ENCODE data around the gene MYO5B. TPM values are rescaled to one million over a fixed set of nuclear protein-coding genes. Genes with fewer than 3 reads are reported as not detected.

The MYO5B gene
- total RNA-seq, 2 donors from 2014 or later, result 128 to 139 TPM

DNA sequence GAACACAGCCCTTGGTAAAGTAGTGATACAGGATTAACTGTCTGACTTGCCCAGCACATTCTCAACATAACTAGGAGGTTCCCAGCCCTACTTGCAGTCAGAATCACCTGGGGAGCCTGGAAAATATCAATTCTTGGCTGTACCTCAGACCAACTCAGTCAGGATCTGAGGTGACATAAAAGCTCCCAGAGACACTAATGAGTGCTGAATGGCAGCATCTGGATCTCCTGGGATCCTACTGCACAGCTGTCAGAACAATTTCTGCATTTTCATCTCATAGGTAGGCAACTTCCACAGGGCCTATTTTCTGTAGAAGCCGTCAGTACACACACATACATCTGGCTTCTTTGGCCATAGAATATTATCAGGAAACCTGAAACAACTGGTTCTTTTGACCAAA lies 138.8 kb downstream of the MYO5B start:
- ATAC-seq (no peak), DNase-seq (no peak)
- intact Hi-C loops (cut with DNase I, micrococcal nuclease), result no loop called here

DNA sequence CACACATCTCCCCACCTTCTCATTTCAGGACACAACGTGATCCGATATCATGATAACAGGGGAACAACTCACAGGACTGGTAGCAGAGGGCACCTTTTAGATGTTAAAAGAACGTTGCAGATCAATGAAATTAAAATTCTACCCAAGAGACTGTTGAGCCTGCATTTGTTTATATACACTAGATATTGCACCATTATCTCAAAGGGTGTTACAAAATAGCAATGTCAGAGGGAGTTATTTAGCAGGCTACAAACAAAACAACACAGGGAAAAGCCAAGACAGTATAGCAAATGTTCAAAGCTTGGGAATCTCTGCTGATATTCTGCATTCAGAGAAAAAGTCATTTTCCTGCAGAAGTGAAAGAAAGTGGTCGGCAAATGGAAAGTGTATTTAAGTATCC lies 139.5 kb downstream of the MYO5B start:
- ATAC-seq, result no peak
- no peak for DNase-seq
- intact Hi-C loops (cut with DNase I, micrococcal nuclease), result no loop called here

DNA sequence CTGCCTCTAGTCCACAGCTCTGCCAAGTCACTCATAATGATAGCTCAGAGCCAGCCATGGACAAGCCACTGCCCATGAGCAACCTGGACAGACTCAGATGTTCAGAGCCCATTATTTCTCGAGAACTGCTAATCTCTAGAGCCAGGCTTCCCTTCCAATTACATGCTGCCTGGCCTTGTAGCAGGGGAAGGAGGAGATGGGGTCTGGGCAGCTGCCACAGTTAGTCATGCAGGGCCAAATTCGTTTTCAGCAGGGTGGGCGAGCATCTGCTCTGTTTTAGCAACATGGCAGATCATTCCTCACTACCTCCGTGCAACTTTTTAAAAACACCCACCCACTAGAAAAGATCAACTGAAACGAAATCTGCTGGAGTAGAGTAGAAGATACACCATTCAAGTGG lies 141.8 kb downstream of the MYO5B start:
- intact Hi-C loops (cut with DNase I, micrococcal nuclease), result no loop called here
- DNase-seq (no peak), ATAC-seq (no peak)

DNA sequence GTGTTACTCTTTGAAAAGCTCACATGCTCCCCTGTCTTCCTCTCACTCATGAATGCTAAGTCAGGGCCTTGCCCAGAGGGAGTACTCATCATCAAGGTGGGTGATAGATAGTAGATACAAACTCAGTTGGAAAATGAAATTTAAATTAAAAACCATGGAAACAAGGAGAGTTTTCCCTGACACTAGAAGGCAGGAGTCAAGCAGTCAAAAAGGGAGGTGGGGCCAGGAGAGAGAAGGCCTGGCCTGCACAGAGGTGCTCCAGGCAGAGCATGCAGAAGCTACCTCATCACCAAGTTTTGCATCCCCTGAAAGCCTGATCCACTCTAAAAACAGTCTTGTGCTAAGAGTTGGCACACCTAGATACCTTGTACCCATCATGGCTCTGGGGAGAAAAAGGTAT lies 143.7 kb downstream of the MYO5B start:
- intact Hi-C loops (cut with DNase I, micrococcal nuclease), result no loop called here
- ATAC-seq, result peak; percentile 74
- DNase-seq, result no peak

DNA sequence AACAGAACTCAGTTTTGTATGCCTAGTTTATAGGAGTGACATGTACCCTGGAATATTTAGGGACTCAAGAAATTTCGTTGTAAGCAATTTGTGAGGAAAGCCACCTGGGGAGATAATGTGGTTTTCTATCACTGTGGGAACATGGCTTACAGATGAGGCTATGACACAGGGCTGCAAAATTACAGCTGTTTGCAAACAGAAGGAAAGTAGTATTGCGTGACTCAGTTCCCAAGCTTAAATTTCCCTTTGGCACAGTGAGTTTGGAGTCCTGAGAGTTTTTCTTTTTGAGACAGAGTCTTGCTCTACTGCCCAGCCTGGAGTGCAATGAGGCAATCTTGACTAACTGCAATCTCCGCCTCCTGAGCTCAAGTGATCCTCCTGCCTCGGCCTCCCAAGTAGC lies 149.8 kb downstream of the MYO5B start:
- ATAC-seq, result no peak
- intact Hi-C loops (cut with DNase I, micrococcal nuclease), result no loop called here
- DNase-seq, result no peak

DNA sequence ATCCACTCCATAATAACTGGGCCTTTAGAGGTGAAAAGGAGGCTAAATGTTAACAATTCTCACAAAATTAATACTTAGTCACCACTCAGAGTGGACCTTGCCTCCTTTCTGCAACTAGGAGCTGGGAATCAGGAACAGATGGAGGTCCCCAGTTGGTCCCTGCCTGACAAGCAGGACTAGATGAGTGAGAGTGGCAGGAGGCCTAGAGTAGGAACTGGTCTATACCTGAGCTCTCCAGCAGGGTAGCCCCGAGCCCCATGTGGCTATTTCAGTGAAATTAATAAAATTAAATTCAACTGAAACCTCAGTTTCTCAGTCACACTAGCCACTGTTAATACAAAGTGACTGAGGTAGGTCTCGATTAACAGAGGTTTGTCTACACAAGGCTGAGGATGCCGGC lies 150.5 kb downstream of the MYO5B start:
- peak; percentile 46 for ATAC-seq
- DNase-seq, result no peak
- intact Hi-C loops (cut with DNase I, micrococcal nuclease), result no loop called here

DNA sequence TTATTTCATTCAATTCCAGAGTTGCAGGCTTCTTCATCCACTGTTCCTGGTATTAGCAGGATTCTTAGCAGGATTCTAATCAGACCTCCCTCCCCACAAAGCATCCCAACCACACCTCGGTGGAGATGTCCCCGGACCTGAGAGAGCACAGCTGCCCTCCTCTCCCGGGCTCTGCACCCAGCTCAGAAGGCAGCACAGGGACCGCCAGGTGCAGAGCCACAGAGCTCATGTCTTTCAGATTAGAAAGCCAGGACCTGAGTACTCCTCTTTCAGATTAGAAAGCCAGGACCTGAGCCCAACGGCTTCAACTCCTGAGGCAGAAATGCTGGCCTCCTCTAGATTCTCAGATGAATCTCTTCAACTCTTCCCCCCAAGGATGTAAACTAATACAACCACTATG lies 152.3 kb downstream of the MYO5B start:
- intact Hi-C loops (cut with DNase I, micrococcal nuclease), result no loop called here
- no peak for ATAC-seq
- no peak for DNase-seq

DNA sequence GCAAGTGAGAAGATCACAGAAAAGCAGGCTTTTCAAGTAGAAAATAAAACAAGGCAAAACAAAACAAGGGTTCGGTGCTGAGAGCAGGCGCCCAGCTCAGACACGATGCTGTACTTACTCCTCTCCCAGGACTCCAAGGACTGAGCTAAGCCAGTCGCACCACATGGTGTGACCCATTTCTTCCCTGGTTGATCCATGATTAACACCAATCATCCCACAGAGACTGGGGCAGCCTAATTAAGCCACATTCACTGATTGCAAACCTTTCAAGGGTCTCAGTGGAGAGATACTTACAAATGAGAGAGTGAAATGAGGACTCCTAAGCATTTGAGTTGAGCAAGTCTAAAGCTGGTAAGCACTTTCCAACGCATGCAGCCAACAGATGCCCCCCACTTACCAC lies 155.2 kb downstream of the MYO5B start:
- DNase-seq (no peak), ATAC-seq (no peak)
- intact Hi-C loops (cut with DNase I, micrococcal nuclease), result no loop called here

DNA sequence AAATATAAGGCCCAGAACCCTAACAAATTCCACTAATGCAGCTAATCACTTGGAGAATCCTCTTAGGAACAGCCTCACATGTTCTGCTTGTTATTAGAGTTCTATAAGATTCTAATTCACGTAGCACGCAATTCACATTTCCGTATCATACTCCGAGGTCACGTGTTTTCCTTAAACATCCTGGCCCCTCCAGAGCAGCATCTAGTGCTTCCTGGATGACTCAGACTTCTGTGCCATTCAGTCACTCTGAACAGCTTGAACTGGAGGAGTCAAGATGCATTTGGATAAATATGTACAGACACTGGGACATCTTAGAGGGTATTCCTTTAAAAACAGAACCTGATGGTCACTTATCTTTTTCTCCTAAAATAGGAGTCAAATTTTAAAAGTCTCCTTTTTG lies 156.5 kb downstream of the MYO5B start:
- ATAC-seq (peak; percentile 35), DNase-seq (no peak)
- intact Hi-C loops (cut with DNase I, micrococcal nuclease), result no loop called here

DNA sequence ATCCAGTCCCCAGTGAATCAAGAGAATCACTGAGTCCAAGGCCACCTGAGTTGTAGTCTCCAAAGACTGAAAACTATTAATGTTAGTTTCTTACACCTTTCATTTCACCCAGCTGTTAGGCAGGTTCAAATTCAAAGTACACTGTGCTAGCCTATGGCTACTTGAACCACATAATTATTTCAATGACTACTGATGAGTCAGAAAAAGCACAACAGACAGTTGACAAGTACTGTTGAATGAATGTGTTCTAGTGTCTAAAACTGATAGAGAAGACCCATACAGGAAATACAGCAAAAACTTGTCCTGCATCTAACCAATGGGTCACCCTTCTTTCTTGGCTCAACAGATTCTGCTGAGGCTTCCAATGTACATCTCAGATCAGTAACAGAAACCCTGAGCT lies 160.9 kb downstream of the MYO5B start:
- DNase-seq, result no peak
- intact Hi-C loops (cut with DNase I, micrococcal nuclease), result no loop called here
- ATAC-seq, result no peak

DNA sequence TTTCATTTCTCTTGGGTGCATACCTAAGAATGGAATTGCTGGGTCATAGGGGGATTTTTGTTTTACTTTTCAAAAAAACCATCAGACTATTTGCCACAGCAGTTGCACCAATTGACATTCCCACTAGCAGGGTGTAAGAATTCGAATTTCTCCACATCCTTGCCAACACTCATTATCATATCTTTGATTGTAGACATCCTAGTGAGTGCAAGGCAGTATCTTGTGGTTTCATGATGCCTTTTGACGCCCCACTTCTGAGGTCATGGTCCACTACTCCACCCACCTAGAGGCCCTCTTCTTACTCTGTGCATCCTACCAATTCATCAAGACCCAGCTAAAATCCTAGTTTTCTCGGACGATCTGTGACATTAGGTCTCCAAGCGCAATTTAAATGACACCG lies 161.9 kb downstream of the MYO5B start:
- DNase-seq (no peak), ATAC-seq (no peak)
- intact Hi-C loops (cut with DNase I, micrococcal nuclease), result no loop called here

DNA sequence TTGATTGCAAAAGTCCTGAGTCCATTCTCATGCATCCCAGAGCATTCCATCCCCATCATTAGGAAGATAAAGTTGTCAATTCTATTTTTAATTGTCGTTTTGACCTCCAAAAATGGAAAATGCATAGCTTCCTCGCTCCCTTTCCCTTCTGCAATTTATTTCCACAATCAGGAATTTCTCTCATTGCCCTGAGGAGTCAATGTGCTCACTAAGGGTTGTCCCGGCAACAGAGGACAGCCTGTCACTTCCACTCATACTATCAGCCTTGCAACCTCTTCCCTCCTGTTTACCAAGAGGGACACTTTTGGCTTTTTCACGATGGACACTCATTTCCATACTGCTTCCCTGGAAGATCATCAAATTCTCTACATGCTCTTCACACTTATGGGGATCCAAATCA lies 164.8 kb downstream of the MYO5B start:
- intact Hi-C loops (cut with DNase I, micrococcal nuclease), result no loop called here
- DNase-seq, result no peak
- no peak for ATAC-seq

DNA sequence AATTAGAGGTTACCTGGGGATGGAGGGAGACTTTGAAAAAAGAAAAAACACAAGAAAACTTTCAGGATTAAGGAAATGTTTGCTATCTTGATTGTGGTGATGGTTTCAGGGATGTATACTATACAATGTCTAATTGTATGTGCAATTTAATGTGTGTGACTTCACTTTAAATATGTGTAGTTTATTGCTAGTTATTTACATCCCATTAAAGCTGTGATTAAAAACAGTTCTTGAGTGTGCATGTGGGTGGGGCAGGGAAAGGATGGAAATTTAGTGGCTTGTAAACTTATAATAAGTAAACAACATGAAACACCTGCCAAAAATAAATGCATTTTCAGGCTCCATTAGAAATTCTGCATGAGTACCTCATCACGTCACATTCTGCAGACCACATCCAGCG lies 167.0 kb downstream of the MYO5B start:
- ATAC-seq, result no peak
- DNase-seq, result no peak
- intact Hi-C loops (cut with DNase I, micrococcal nuclease), result no loop called here

DNA sequence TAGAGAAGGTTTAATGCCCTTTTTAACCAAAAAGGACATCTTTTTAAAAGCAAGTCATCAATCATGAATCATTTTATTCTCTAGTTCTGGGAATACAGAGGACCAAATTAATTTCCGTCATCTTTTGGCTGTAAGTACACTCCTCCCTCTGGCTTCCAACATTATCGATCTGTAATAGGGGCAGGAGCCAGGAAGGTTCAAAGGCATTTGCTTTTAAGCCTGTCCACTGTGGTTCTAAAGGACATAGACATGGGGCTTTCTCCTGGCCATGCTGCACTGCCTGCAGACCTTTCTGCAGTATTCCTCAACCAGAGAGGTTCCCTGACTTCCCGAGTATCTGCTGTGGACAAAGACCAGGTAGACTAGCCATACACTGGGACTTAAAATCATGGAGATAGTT lies 170.5 kb downstream of the MYO5B start:
- ATAC-seq, result no peak
- intact Hi-C loops (cut with DNase I, micrococcal nuclease), result no loop called here

DNA sequence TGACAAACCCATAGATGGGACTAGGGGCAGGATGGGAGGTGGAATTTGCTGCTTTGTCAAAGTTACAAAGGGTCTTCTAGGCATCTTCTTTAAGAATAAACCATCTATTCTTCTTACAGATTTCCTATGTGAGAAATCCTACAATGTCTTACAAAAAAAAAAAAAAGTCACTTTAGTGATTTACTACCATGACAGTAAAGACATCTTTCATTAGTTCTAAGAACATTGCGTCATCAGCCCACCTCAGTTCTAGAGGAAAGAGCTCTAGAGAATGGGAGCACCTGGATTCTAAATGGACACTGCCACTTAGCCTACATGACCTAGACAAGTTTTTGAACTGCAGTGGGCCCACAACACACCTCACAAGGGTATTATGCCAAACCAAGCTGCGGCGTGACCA lies 172.0 kb downstream of the MYO5B start:
- intact Hi-C loops (cut with DNase I, micrococcal nuclease), result no loop called here
- ATAC-seq, result no peak
- DNase-seq, result no peak

More for the DNA sequence above, 170.5 kb downstream of the MYO5B start:
- no peak for DNase-seq

DNA sequence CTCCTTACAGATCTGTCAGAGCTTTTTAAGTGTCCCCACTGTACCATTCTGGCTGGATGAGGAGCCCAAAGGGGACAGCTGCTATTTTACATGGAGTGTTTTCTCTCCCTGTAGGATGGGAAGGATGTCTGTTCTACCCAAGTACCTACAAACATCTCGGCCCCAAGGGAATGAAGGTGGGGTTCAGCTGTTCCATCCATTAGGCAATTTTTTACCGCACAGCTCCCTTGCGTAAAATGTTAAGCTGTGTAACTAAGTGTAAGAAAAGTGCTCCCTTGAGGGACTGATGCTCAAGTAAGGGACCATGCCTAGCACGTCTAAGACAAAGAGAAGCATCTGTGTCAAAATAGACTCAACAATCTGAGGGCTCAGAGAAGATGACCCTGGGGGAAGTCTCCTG lies 180.3 kb downstream of the MYO5B start:
- DNase-seq, result no peak
- intact Hi-C loops (cut with DNase I, micrococcal nuclease), result no loop called here

DNA sequence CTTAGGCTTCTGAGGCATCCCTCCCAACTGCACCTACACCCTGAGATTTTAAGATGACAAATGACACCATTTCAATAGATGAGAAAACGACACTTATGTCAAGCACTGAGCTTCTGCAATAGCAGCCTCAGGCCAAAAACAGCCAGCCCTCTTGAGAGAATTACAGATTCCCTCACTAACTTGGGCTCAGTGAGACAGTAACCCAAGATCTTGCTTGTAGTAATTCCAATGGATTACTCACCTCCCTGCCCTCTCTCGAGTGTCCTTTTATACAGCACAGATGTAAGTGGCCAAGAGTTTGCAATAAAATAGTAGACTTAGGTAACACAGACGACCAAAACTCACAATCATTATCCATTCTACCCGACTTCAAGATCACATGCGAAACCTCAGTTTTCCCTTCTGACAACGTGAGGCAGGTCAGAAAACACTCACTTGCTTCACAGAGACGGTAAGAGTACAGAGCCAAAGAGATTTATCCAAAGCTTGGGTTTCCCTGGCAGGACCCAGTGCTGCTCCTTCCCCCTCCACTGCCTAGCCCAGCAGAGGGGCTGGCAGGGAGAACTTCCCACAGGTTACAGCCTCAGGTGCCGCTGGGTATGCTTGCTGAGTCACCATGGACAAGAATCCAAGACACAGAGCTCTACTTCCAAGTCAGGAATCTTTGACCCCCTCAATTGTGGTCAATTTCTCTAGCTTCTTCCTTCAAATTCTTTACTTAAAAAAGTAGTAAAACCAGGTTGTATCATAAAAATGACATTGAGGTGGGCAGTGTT lies 181.4 kb downstream of the MYO5B start:
- no peak for DNase-seq
- no peak for ATAC-seq
- intact Hi-C loops (cut with DNase I, micrococcal nuclease), result no loop called here

More for the DNA sequence above, 180.3 kb downstream of the MYO5B start:
- no peak for ATAC-seq

DNA sequence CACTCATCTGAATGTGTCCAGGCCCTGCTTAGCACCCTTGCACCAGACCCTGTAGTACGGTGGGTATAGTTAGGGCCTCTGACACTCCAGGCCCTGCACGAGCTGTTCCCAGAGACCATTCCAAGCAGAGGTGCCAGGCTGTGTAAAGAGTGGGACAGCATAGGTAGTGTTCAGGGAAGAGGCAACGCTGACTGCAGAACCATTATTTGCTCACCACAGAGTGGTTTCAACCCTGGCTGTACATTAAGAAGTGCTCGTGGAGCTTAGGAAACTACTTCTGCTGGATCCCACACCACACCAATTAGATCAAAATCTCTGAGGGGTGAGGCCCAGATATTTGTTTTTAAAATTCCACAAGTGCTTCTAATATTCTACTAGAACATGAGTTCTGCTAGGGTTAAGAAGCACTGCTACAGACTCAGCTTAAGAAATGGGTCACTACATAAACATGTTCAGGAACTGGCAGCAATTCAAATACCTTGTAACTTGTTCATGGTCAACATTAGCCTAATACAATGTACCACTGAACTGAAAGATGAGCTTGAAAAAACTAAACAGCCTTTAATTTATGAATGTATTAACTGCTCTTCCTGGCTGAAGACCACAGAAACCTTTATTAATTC lies 183.0 kb downstream of the MYO5B start:
- DNase-seq (no peak), ATAC-seq (no peak)

DNA sequence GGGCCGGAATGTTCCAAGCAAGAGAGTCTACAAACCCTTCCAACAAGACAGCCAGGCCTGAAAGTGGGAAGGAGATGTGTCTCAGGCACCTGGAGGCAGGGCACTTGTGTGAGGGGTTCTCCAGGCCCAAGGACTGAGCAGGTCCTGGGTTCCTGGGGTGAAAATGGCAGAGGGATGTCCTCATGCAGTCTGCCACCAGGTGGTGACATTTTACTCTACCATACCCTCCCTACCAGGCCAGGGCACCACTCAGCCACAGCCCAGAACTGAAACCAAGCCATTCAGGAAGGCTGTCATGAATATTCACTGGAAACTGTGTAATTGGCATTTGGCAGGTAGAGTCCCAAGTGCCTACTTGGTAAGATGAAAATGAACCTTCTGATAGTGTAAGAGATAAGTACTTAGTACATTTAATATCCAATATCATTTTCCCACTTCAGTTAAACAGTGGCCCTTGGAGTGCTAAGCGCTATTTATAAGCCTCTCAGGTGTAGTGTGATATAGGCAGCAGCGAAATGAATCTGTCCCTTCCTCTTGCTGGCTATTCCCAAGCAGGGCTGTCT lies 185.1 kb downstream of the MYO5B start:
- peak; percentile 55 to 69 for DNase-seq
- ATAC-seq, result peak; percentile 98
- intact Hi-C loops (cut with DNase I, micrococcal nuclease), result loop anchor here in 1 of 2 donors (5.0 kb wide), 1 partner anchor 197 kb away; no protein-coding TSS in a partner anchor

More for the DNA sequence above, 183.0 kb downstream of the MYO5B start:
- intact Hi-C loops (cut with DNase I, micrococcal nuclease), result no loop called here

DNA sequence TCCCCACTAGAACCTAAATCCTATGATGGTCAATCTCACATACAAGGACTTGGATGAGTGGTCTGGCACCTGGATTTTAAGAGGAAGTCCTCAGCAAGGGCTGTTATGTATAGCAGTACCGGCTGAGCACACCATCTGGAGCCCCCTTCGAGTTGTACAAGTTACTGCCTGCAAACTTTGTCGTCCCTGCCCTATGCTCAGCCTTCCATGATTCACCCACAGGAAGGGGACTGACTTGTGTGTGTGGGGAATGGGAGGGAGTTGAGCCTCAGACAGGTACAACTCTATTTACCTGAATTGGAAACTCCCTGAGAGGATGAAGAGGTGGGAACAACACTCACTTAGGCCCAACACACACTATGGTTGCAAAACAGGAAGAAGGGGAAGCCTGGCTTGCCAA lies 186.6 kb downstream of the MYO5B start:
- DNase-seq, result no peak
- intact Hi-C loops (cut with DNase I, micrococcal nuclease), result loop anchor here in 1 of 2 donors (5.0 kb wide), 1 partner anchor 199 kb away; no protein-coding TSS in a partner anchor
- ATAC-seq, result no peak

Measured in left colon (tissue), 2 donors.